IPS DF 4.7 (cell line): ENCODE results near the gene TNNI3K.

Experiments used
- DNase-seq: peaks from one replicate; pipeline ENCODE4 v3.0.0-alpha.2; 2013; ENCODE audit warnings: low spot score; ENCODE audit errors: extremely low read depth

Gene TNNI3K

DNA sequence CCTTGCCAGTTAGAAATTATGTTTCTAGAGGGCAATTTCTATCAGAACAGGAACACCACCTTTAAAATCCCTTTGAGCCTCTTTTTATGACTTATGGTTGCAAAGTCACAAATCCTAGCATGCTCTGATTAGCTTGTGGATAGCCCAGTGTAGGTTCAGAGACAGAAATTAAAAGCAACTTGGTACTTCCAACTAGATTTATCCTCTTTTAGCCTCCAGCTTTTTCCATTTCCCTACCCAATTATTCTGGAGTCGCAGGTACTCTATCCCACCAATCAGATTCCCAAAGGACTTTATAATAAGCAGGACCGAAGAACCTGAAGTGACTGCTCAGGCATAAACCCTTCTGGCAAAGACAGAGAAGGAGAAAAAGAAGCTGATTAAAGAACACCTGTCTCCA is 310.6 kb downstream of the TNNI3K start:
- no peak for DNase-seq

DNA sequence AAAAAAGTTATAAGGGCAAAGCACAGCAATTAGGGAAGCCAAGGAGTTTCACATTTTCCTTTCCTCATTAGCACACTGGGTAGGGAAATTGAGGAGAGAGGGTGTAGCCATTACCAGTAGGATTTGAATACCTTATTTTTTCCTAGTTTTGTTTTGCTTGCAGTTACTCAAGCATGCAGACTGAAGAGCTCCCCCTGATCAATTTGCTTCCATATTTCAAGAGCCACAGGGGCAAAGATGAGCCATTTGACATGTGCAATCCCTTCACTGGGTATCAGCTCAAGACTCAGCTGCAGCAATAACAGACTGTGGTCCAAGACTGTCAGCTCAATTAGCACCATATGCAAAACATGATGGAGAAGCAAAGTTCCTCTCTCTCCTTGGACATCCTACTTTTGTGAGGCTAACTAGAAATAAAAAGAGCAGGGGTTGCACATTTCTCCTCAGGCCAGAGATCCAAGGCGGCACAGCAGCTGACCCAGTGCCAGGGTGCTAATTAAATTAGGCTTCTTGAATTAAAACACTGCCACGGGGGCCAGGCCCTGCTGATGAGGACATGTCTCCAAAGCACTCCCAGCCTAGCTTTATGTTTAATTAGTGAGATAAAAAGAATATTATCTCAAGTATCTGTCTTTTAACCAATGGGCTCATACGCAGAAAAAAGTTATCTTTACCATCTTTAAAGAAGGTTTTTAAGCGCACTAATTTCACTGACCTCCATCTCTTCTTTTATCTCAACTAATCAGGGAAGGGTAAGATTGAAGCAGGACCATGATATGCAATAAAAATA is 314.0 kb downstream of the TNNI3K start:
- DNase-seq: no peak

DNA sequence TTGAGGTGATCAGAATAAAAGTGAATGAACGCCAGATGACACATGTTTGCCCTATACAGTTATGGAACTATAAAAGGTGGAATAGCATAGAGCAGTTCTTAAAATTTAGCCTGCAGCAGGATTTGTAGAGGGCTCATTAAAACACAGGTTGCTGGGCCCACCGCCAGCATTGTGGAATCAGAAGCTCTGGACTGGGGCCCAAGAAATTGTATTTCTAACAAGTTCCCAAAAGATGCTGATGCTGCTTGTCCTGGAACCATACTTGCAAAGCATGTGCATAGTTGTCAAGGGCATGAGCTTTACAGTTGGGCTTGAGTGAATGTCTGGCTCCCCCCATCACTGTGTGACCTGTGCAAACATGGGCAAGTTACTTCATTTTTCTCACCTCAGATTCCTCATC is 314.7 kb downstream of the TNNI3K start:
- DNase-seq: no peak

DNA sequence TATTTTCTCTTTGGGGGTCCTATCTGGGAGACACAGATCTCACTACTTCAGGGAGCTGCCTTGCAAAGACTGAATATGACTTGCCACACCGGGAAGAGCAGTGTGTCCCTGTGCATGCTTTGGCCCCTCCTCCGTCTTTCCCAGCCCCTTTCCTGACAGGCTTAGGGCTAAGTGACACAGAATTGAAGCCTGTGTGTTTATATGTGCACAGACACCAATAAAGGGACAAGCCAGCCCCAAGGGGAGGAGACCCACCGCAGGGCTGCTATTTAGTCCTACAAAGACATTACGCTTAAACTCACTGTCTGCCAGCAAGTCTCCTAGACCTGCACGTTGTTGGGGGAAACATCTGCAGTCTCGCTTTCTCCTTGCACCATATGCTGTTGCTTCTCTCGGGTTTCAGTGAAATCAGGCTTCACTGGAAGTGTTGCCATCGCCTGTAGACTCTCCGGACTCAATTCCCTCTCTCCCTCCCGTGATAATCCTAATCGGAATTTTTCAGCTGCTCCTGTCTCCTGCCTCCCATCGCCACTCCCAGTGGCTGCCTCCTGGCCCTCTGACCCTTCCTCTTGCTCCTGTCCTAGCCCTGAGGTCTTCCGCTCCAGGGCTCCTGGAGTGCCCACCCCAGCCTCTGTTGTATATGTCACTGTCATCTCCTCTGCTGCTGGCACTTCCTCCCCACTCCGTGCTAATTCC is 335.8 kb downstream of the TNNI3K start:
- DNase-seq: no peak

DNA sequence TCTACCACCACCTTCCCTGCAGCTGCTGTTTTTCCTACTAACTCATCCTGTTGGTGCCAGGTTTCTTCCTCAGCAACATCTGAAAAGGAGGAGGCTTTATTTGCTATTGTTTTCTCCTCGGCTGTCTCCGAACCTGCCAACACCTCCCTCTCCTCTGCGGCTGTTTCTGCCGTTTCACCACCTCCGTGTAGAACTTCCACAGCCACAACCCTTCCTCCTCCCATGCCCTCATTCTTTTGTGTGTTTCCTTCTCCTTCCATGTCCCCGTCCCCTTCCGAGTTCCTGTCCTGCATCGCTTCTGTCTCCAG is 336.3 kb downstream of the TNNI3K start:
- DNase-seq: no peak

DNA sequence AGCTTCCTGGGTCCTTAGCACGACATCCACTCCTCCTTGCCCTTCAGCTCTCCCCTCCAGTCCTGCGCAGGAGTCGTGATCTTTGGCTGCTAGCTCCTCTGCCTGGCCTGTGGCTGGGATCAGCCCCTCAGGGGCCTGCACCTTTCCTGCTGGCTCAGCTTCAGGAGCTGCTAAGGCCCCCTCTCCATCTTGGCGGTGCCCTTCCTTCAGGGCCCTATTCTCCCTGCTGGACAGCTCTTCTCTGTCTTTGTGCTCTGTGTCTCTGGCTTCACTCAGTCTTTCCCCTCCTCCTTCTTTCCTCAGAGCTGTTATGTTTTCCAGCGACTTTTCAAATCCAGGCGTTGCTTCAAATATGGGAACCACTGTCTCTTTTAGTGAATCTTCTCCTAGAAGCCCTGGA is 336.7 kb downstream of the TNNI3K start:
- DNase-seq: no peak

DNA sequence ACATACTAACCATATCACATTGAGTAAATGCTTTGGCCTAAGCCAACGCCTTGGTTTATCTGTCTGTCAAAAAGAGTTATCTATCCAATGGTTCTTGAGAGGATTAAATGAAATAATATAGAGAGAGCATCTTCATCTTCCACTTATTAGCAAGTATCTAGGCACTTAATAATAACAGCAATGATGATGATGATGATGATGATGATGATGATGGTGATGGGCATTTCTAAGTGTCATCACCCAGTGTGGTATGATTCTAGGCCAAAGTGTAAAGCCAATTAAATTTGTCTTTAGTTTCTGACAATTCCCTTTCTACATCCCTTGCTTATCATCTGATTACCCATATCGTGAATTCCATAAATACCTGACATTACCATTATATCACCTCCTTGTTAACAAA is 342.9 kb downstream of the TNNI3K start:
- no peak for DNase-seq

DNA sequence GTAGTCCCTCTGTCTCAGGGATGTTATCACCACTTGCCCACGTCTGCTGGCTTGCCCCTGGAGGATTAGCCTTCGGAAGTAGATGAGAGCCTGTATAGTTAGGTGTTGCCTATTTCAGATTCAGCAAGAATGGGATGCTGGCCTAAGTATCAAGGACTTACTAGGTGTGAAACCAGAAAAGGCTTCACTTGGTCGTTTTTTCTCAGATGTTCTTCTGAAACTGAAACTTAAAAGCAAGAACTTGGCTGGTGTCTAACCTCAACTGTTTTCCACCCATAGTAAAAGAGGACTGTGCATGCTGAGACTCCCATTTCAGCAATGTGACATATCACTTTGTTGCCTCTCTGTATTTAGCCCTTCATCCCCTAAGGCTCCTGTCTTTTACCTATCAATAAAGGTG is 344.2 kb downstream of the TNNI3K start:
- DNase-seq: no peak

DNA sequence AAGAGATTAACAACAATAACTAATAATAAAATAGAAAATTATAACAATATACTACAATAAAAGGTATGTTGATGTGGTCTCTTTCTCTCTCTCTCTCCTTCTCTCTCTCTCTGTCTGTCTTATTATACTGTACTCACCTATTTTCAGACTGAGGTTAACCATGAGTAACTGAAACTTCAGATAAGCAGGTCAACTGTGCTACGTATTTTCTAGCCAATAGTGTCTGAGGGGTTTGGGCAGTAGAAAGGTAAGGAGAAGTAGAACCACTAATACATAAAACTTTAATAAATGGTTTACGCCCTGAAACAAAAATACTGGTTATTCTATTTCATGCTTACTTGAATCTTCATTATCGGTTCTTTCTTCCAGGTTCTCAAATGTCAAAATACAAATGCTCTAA is 348.2 kb downstream of the TNNI3K start:
- no peak for DNase-seq

DNA sequence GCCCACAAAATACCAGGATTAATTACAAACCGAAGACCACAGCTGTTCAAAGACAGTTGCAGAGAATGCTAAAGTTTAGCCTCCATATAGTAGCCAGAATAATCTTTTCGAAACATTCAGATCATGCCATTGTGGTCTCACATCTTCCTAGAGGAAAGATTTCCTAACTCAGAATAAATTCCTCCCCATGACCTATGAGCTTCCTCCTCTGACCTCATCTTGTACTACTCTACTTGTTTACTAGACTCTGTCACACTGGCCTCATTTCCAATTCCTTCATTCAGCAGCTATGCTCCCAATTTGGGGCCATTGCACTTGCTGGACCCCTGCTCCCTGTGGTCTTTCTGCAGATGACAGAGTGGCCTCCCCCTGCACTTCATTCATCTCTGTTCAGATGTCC is 349.0 kb downstream of the TNNI3K start:
- DNase-seq: no peak

DNA sequence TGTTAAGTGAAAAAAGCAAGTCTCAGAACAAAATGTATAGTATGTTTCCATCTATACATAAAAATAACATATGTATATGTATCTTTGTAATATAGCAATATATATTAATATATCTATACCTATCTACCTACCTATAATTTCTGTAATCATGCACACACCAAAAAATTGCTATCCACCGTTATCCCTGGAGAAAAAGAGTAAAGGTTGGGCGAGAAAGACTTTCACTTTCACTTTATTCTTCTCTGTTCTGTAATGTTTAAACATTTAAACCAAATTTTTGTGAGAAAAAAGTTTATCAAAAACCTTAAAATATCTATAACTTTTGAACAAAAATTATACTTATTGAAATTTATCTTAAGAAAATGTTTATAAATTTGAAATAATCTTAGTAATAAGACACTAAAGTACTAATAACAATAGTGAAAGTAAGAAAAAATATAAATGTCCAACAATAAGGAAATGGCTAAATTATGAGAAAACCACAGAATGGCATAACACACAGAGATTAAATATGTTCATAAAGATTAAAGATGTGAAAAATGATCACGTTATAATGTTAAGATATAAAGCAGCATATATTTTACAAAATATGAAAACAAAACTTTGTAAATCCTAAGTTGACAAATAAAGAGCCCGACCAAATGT is 351.2 kb downstream of the TNNI3K start:
- no peak for DNase-seq

DNA sequence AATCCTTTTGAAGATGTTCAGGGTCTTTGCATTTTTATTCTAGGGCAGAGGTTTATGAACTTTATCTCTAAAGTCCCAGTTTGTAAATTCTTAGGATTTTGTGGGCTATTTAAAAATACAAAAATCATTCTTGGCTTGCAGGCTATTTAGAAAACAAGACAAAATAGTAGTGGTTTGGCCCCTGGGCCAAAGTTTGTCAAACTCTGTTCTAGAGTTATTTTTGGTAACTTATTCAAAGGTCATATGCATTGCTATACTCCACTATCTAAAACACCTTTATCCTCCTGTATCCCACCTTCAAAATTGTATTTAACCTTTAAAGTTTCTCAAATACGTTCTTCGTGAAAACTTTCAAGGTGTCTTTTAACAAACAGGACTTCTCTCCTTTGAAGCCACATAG is 352.7 kb downstream of the TNNI3K start:
- no peak for DNase-seq

DNA sequence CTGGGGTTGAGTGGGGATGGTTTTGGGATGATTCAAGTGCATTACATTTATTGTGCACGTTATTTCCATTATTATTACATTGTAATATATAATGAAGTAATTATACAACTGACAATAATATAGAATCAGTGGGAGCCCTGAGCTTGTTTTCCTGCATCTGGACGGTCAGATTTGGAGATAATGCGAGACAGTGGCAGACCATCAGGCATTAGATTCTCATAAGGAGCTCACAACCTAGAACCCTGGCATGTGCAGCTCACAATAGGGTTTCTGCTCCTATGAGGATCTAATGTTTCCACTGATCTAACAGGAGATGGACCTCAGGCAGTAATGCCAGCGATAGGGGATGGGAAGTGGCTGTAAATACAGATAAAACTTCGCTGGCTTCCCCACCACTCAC is 355.1 kb downstream of the TNNI3K start:
- DNase-seq: no peak

DNA sequence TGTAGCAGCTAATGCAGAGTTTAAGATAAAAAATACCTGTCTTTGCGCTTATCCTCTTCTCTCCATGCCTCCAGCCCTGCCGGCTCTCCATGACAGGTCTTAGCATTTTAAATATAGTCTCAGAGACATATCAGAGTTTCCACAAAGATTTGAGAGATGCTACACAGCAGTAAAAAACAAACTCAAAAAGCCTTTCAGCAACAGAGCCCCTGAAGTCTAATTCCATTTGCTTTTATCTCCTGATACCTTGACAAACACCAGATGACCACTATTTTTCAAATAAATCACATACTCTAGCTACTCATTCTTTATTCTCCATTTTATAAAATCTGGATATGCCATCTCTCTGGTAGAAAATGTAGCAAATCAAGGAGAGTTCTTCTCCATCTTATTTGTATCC is 356.8 kb downstream of the TNNI3K start:
- DNase-seq: no peak

DNA sequence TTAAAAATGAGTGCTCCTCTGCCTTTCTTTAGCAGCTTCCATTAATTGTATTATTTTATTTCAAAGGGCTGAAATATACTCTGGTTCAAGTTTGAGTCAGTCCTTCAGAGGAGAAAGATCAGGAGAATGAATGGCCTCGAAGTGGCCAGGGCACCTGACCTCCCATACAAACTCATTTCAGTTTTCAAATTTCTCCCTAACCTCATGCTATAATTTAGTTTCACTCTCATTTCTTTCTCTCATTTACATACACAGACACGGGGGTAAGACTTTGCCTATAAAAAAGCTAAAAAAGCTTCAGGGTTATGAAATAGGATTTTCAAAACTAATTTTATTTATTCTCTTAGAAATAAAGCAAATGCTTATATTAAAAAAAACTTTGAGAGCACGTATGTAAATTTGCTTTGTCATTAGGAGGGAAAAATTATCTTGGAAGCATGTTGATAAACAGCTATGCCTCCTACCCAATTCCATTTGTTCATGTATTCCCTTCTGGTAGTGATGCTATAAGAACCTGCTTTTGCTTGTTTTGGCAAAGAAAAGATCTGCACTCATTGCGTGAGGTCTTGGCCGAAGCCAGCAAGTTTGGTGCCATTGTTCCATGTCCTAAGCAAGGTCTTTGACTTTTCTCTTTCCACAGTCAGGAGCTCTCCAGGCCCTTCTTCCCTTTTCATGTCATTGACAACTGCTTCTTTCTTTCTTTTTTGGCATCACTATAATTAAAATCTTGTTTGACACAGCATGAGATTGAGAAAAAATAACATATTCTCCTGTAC is 357.6 kb downstream of the TNNI3K start:
- no peak for DNase-seq
